Activated CD4-positive, alpha-beta T cell treated with anti-CD3 and anti-CD28 coated beads for 36 hours (primary cell): Measurements from ENCODE around the gene TPST1. TPM values are rescaled to one million over a fixed set of nuclear protein-coding genes. Genes with fewer than 3 reads are reported as not detected.
"Not testable (repeated sequence)": the region's sequence is repeated elsewhere in the genome, so short reads cannot be mapped to it uniquely, and the experiment has no call there.

Experiments
- ATAC-seq: fragments of 200-7000 bp; cut with Tn5 transposase; one replicate; pipeline ENCODE4 v1.10.0; 2021; ENCODE audit warnings: mild to moderate bottlenecking, moderate library complexity
- CTCF ChIA-PET: fragments of 350-600 bp; sonication (Branson Sonifier 250); formaldehyde crosslinking; loops from one replicate; lab custom pipeline; 2021; ENCODE audit warnings: antibody characterized with exemption; lab: Charles Lee
- POLR2A ChIA-PET: fragments of 350-600 bp; sonication (Branson Sonifier 250); formaldehyde crosslinking; loops from one replicate; lab custom pipeline; 2021; ENCODE audit warnings: antibody characterized with exemption, inconsistent platforms; lab: Charles Lee
- DNase-seq: peaks from one replicate; pipeline ENCODE4 v3.0.0-alpha.2; 2020
- H3K27ac Mint-ChIP-seq: one replicate; pipeline ENCODE4 v1.8.0; 2021; ENCODE audit warnings: mixed read lengths
- H3K27me3 Mint-ChIP-seq: one replicate; pipeline ENCODE4 v1.8.0; 2021; ENCODE audit warnings: mixed read lengths
- H3K36me3 Mint-ChIP-seq: one replicate; pipeline ENCODE4 v1.8.0; 2021; ENCODE audit warnings: low read depth, mixed read lengths
- H3K4me1 Mint-ChIP-seq: one replicate; pipeline ENCODE4 v1.8.0; 2021; ENCODE audit warnings: mixed read lengths
- H3K4me3 Mint-ChIP-seq: one replicate; pipeline ENCODE4 v1.8.0; 2021; ENCODE audit warnings: mild to moderate bottlenecking, moderate library complexity, mixed read lengths
- H3K9me3 Mint-ChIP-seq: one replicate; pipeline ENCODE4 v1.8.0; 2021; ENCODE audit warnings: low read depth, mixed read lengths
- intact Hi-C, 2 experiments: fragments of 100-400 bp; cut with DNase I in 1 of 2; cut with micrococcal nuclease in 1 of 2; formaldehyde crosslinking; loops; one replicate each; pipeline versions ENCODE4 v1.14.2 to v1.15.1; 2022 to 2024; cut with DNase I, micrococcal nuclease
- total RNA-seq, 2 experiments: library from RNA; stranded (reverse); gene quantifications; one replicate each; pipeline ENCODE4 v1.2.3, GENCODE V29; 2021

Gene TPST1
- total RNA-seq, 2 experiments from 2014 or later = 1.0 to 1.1 TPM

DNA sequence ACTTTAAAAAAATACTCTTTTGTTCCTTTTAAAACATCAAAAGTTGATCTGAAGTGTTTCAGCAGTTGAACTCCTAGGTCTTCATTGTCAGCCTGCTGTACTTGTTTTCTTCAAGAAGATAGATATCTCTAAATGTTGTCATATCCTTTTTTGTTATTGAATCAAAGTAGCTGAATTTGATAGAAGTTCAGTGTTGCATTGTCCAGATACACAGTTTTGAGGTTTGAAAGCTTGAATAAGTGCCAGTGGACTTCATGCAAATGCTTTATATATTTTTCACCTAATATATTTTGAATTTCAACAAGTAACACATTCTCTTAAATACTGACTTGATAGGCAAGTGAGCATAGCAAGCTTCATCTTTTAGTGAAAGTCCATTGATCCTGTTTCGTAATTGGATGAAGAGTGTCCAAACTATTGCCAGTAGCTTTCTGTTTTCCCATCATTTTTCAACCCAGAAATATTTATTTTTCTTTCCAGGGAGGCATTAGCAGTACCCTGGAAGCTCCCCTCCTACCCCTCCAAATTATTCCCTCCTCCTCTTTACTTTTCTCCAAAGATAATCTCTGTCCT is 114.4 kb downstream of the TPST1 start:
- DNase-seq (no peak), ATAC-seq (no peak)
- Mint-ChIP-seq H3K36me3 (no peaks in the 10 kb centered on the region), H3K27me3 (peaks cover 7% of the 10 kb centered on the region), H3K27ac (no peak overlapping the region), H3K9me3 (peaks cover 7% of the 10 kb centered on the region), H3K4me3 (no peak overlapping the region), H3K4me1 (no peaks in the 10 kb centered on the region)
- POLR2A ChIA-PET = no interaction called here
- CTCF ChIA-PET = interaction anchor here (0.9 kb wide), 1 partner anchor 60 kb away, joined by 3 read pairs; no protein-coding TSS in a partner anchor
- intact Hi-C loops = no loop called here

DNA sequence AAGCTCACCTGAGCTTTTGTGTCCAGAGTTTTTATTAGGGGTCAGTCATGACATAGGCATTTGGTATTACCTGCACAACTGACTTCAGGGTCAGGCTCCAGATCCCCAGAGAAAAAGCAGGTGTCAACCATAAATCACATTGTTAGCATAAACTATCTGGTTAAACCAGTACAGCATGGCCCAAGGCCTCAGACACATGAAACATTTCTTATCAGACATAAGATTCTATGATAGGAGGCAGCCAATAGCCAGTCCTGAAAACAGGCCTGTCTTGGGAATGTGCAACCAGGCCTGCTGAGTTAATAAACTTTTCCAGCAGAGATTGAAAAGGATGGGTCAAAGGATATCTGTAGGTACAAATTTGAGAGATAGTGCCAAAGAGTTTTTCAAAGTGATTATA is 116.1 kb downstream of the TPST1 start:
- H3K27me3 Mint-ChIP-seq = peaks cover 2% of the 10 kb centered on the region
- ATAC-seq (no peak), DNase-seq (no peak)
- peaks cover 7% of the 10 kb centered on the region for H3K9me3 Mint-ChIP-seq
- ChIA-PET CTCF (no interaction called here), POLR2A (no interaction called here)
- no peaks in the 10 kb centered on the region for H3K4me1 Mint-ChIP-seq
- intact Hi-C loops = no loop called here
- H3K27ac Mint-ChIP-seq = no peak overlapping the region
- no peaks in the 10 kb centered on the region for H3K36me3 Mint-ChIP-seq
- H3K4me3 Mint-ChIP-seq = no peak overlapping the region

DNA sequence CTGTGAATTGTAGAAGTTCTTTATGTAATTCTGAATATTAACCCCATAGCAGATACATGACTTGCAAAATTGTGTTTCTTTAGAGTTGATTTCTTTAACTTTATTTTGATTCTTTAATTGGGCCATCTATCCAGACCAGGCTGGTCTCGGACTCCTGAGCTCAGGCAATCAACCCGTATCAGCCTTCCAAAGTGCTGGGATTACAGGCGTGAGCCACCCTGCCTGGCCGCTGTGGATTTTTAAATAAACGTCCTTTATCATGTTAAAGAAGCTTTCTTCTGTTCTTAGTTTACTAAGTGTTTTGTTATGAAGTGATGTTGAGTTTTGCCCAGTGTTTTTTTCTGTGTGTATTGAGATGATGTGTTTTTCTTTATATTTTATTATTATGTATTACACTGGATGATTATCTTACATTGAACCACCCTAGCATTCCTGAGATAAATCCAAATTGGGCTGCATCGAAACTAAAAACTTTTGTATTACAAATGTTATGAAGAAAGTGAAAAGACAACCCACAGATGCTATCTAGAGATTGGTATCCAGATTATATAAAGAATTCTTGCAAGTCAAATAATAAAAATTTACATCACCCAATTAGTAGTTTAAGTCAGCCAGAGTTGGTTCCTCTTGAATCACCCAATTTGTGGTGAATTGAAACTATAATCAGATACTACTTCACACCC is 118.1 kb downstream of the TPST1 start:
- Mint-ChIP-seq H3K27me3 (peaks cover 2% of the 10 kb centered on the region), H3K27ac (no peak overlapping the region), H3K4me3 (no peak overlapping the region), H3K36me3 (no peaks in the 10 kb centered on the region), H3K4me1 (no peaks in the 10 kb centered on the region), H3K9me3 (peaks cover 7% of the 10 kb centered on the region)
- CTCF ChIA-PET = no interaction called here
- intact Hi-C loops = no loop called here
- POLR2A ChIA-PET = no interaction called here
- DNase-seq (no peak), ATAC-seq (no peak)

DNA sequence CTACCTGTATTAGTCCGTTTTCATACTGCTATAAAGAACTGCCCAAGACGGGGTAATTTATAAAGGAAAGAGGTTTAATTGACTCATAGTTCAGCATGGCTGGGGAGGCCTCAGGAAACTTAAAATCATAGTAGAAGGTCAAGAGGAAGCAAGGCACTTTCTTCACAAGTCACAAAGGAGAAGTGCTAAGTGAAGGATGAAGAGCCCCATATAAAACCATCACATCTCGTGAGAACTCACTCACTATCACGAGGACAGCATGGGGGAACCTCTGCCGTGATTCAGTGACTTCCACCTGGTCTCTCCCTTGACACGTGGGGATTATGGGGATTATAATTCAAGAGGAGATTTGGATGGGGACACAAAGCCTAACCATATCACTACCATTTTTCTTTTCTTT is 119.9 kb downstream of the TPST1 start:
- ATAC-seq, H3K36me3 Mint-ChIP-seq, H3K27ac Mint-ChIP-seq, DNase-seq, H3K9me3 Mint-ChIP-seq, POLR2A ChIA-PET, H3K4me3 Mint-ChIP-seq, H3K27me3 Mint-ChIP-seq, H3K4me1 Mint-ChIP-seq, CTCF ChIA-PET, intact Hi-C loops: not testable (repeated sequence)

DNA sequence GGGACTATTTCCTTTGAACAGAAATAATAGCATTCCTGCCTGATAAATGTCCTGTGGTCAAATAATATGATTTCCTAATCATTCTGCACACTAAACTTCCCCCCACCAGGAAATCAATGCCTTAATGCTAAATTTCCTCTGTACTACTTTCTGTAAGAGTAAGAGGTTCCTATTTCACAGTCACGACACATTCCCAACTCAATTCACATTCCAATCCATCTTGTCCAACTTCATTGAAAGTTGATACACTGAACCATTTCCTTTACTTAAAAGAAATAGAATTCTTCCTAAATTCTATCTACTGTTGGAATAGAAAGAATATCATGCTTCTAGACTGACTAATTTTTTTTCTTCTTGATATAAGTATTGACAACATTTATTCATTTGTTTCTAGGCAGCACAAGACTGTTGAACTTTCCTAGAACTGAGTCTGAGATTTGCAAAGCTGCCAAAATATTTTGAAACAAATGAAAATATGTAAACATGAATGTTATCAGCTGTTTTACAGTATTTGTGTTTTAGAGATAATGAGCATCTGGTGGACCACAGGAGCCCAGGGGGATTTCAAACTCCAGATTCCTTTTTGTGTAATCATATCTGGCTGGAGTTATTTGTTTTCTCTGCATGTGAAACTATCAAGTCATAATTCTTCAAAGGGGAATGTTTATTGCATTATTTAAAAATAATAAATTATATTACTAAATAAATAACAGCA is 121.5 kb downstream of the TPST1 start:
- Mint-ChIP-seq H3K27me3 (peaks cover 2% of the 10 kb centered on the region), H3K27ac (no peak overlapping the region), H3K4me1 (no peaks in the 10 kb centered on the region), H3K36me3 (no peaks in the 10 kb centered on the region), H3K9me3 (peaks cover 6% of the 10 kb centered on the region), H3K4me3 (no peak overlapping the region)
- ChIA-PET CTCF (no interaction called here), POLR2A (no interaction called here)
- ATAC-seq = no peak
- intact Hi-C loops = no loop called here
- no peak for DNase-seq

DNA sequence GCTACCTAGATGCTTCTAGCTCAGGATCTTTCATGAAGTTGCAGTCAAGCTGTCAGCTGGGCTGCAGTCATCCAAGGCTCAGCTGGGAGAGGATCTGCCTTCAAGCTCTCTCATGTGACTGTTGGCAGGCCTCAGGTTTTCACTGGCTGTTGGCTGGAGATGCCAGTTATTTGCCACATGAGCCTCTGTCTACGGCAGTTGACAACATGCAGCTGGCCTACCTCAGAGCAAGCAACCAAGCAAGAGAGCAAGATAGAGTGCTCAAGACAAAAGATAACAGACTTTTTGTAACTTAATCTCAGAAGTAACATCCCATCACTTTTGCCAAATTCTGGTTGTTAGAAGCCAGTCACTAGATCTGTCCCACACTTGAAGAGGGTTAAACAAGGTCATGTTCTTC is 125.8 kb downstream of the TPST1 start:
- Mint-ChIP-seq H3K36me3 (no peaks in the 10 kb centered on the region), H3K4me1 (no peaks in the 10 kb centered on the region), H3K4me3 (no peak overlapping the region), H3K9me3 (peaks cover 5% of the 10 kb centered on the region), H3K27me3 (peaks cover 2% of the 10 kb centered on the region), H3K27ac (no peak overlapping the region)
- POLR2A ChIA-PET = no interaction called here
- CTCF ChIA-PET = no interaction called here
- DNase-seq (no peak), ATAC-seq (no peak)
- intact Hi-C loops = no loop called here

DNA sequence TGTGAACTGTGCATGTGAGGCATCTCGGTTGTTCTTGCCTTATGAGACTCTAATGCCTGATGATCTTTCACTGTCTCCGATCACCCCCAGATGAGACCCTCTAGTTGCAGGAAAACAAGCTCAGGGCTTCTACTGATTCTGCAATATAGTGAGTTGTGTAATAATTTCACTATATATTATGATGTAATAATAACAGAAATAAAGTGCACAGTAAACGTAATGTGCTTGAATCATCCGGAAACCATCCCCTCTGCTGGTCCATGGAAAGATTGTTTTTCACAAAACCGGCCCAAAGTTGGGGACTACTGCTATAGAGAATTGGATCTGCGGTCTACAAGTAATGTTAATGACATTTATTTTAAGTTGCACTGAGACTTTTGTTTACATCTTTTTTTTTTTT is 126.7 kb downstream of the TPST1 start:
- H3K4me3 Mint-ChIP-seq = no peak overlapping the region
- H3K27me3 Mint-ChIP-seq = peaks cover 2% of the 10 kb centered on the region
- no peak for ATAC-seq
- no peak for DNase-seq
- intact Hi-C loops = no loop called here
- no peak overlapping the region for H3K27ac Mint-ChIP-seq
- POLR2A ChIA-PET = no interaction called here
- H3K9me3 Mint-ChIP-seq = peaks cover 13% of the 10 kb centered on the region
- H3K4me1 Mint-ChIP-seq = no peaks in the 10 kb centered on the region
- H3K36me3 Mint-ChIP-seq = no peaks in the 10 kb centered on the region
- CTCF ChIA-PET = no interaction called here

DNA sequence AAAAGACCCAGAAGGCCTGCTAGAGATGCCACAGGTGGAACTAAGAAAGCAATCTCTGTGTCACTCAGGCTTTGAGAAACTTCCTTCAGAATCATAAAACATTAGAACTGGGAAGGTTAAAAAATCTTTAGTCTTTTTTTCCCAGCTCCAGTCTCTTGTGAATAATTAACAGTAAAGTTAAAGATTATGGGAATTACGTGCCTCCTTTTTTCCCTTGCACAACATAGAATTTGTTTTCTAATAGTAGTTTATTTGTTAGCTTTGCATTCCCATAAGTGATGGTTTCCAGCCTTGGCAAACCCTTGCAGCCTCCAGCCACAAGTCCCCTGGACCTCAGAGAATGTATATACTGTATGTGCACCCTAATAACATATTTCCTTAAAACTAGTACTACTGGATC is 128.3 kb downstream of the TPST1 start:
- H3K27ac Mint-ChIP-seq = no peak overlapping the region
- peaks cover 2% of the 10 kb centered on the region for H3K27me3 Mint-ChIP-seq
- H3K9me3 Mint-ChIP-seq = peaks cover 15% of the 10 kb centered on the region
- DNase-seq (no peak), ATAC-seq (no peak)
- H3K4me3 Mint-ChIP-seq = no peak overlapping the region
- intact Hi-C loops = no loop called here
- no peaks in the 10 kb centered on the region for H3K36me3 Mint-ChIP-seq
- ChIA-PET CTCF (no interaction called here), POLR2A (no interaction called here)
- no peaks in the 10 kb centered on the region for H3K4me1 Mint-ChIP-seq

DNA sequence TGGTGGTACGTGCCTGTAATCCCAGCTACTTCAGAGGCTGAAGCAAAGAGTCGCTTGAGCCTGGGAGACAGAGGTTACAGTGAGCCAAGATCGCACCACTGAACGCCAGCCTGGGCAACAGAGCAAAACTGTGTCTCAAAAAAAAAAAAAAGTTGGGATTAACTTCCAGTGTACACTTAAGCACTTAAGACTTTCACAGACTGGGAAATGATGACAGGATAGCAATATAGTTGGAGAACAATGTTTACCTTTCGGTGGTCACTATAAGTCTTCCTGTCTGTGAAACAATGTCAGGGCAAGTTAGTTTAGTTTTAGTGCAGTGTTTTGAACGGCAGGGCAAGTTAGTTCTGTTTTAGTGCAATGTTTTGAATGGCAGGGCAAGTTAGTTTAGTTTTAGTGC is 130.2 kb downstream of the TPST1 start:
- Mint-ChIP-seq H3K36me3 (no peaks in the 10 kb centered on the region), H3K4me1 (no peaks in the 10 kb centered on the region), H3K27ac (no peak overlapping the region), H3K4me3 (no peak overlapping the region), H3K27me3 (peaks cover 2% of the 10 kb centered on the region), H3K9me3 (peaks cover 22% of the 10 kb centered on the region)
- ATAC-seq (no peak), DNase-seq (no peak)
- CTCF ChIA-PET = interaction anchor here (0.7 kb wide), 2 partner anchors 11 to 69 kb away, joined by 3 read pairs; no protein-coding TSS in a partner anchor
- intact Hi-C loops = no loop called here
- POLR2A ChIA-PET = no interaction called here

DNA sequence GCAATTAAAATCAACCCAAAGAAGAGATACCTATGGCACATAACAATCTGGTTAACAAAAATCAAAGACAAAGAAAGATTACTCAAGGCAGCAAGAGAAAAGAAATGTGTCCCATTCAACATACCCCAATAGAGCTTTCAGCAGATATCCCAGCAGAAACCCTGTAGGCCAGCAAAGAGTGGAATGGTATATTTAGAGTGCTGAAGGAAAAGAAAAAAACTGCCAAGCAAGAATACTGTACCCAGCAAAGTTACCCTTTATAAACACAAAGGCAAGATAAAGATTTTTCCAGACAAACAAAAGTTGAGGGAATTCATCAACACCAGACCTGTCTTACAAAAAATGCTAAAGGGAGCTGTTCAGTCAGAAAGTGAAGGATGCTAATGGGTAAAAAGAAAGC is 131.6 kb downstream of the TPST1 start:
- DNase-seq (no peak), ATAC-seq (no peak)
- H3K4me3 Mint-ChIP-seq = no peak overlapping the region
- POLR2A ChIA-PET = no interaction called here
- peaks cover 22% of the 10 kb centered on the region for H3K9me3 Mint-ChIP-seq
- no peak overlapping the region for H3K27ac Mint-ChIP-seq
- H3K36me3 Mint-ChIP-seq = no peaks in the 10 kb centered on the region
- intact Hi-C loops = no loop called here
- no peaks in the 10 kb centered on the region for H3K4me1 Mint-ChIP-seq
- peaks cover 2% of the 10 kb centered on the region for H3K27me3 Mint-ChIP-seq
- CTCF ChIA-PET = no interaction called here

DNA sequence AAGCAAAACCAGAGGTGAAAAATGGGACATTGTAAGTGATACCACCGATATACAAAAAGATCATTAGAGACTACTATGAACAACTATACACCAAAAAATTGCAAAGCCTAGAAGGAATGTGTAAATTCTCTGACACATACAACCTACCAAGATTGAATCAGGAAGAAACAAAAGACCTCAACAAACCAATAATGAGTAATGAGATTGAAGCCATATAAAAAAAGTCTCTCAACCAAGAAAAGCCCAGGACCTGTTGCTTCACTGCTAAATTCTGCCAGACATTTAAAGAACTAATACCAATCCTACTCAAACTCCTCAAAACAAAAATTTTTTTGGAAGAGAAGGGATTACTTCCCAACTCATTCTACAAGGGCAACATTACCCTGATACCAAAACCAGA is 134.0 kb downstream of the TPST1 start:
- intact Hi-C loops = no loop called here
- POLR2A ChIA-PET = no interaction called here
- Mint-ChIP-seq H3K36me3 (no peaks in the 10 kb centered on the region), H3K4me1 (no peaks in the 10 kb centered on the region), H3K27me3 (no peaks in the 10 kb centered on the region), H3K27ac (no peak overlapping the region), H3K4me3 (no peak overlapping the region), H3K9me3 (peaks cover 22% of the 10 kb centered on the region)
- no peak for DNase-seq
- ATAC-seq = no peak
- CTCF ChIA-PET = interaction anchor here (0.6 kb wide), 1 partner anchor 732 kb away, joined by 3 read pairs; no protein-coding TSS in a partner anchor

DNA sequence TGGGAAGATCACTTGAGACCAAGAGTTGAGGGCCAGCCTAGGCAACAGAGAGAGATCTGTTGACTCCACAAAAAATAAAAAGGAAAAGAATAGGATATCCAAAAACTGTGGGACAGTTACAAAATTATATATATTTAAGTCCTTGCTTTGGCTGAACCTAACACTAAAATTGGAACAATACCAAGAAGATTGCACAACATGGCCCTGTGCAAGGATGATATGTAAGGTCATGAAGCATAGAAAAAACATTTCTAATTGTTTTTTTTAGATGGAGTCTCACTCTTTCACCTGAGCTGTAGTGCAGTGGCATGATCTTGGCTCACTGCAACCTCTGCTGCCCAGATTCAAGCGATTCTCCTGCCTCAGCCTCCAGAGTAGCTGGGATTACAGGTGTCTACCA is 139.0 kb downstream of the TPST1 start:
- ChIA-PET CTCF (no interaction called here), POLR2A (no interaction called here)
- Mint-ChIP-seq H3K27ac (no peak overlapping the region), H3K27me3 (peaks cover 2% of the 10 kb centered on the region), H3K4me1 (no peaks in the 10 kb centered on the region), H3K36me3 (no peaks in the 10 kb centered on the region), H3K4me3 (no peak overlapping the region), H3K9me3 (peaks cover 4% of the 10 kb centered on the region)
- intact Hi-C loops = no loop called here
- DNase-seq (no peak), ATAC-seq (no peak)
